Left lung (tissue), 10 donors: ENCODE results near the gene FXR1. TPM values are rescaled to one million over a fixed set of nuclear protein-coding genes. Genes with fewer than 3 reads are reported as not detected.
A peak's percentile ranks its signal among the peaks of the same experiment; 100 is the strongest.

Experiments used
- ATAC-seq: fragments of 200-7000 bp; cut with Tn5 transposase; one replicate; pipeline ENCODE4 v1.9.1; 2020; ENCODE audit warnings: moderate library complexity
- DNase-seq, 4 donors: peaks; one replicate each; pipeline ENCODE4 v3.0.0-alpha.2; 2013 to 2020
- H3K27ac ChIP-seq, 2 donors: fragments of 200-600 bp; sonication (generic) in 1 of 2; one replicate each; pipeline versions ENCODE4 v1.5.0 to v1.8.0; 2020 to 2021
- H3K27me3 ChIP-seq, 2 donors: fragments of 200-600 bp; sonication (generic) in 1 of 2; one replicate each; pipeline versions ENCODE4 v1.5.0 to v1.8.0; 2020 to 2021
- H3K36me3 ChIP-seq, 2 donors: fragments of 200-600 bp; sonication (generic) in 1 of 2; one replicate each; pipeline versions ENCODE4 v1.5.0 to v1.8.0; 2020 to 2021
- H3K4me1 ChIP-seq, 2 donors: fragments of 200-600 bp; one replicate each; pipeline ENCODE4 v1.8.0; 2021
- H3K4me3 ChIP-seq, 2 donors: fragments of 200-600 bp; sonication (generic) in 1 of 2; one replicate each; pipeline versions ENCODE4 v1.5.0 to v1.8.0; 2020 to 2021; ENCODE audit warnings: mild to moderate bottlenecking in 1 of 2
- H3K9me3 ChIP-seq, 2 donors: fragments of 200-600 bp; sonication (generic) in 1 of 2; one replicate each; pipeline versions ENCODE4 v1.5.0 to v1.8.0; 2020 to 2021
- intact Hi-C, 2 donors: fragments of 100-400 bp; cut with DNase I; formaldehyde crosslinking; loops; one replicate each; pipeline versions ENCODE4 v1.11.2 to v1.14.2; 2022
- polyA plus RNA-seq, 6 donors: library from polyadenylated mRNA; unstranded; fragments of 120-200 nt; gene quantifications; one replicate each; pipeline ENCODE4 v1.2.1, GENCODE V29; 2013; ENCODE audit not compliant: insufficient read length in 6 of 6
- total RNA-seq, 2 donors: library from RNA; stranded (reverse); fragmentation: NEBNext Ultra II Directional; extraction: Animal tissue kit (Norgen Biotek cat#: 25700); gene quantifications; one replicate each; pipeline ENCODE4 v1.2.1, GENCODE V29; 2021
- TF ChIP-seq, protein P1 (sequence below), 2 donors: fragments of 200-600 bp; sonication (generic) in 1 of 2; IDR thresholded peaks; one replicate each; pipeline versions ENCODE4 v1.5.0 to v1.8.0; 2021; ENCODE audit warnings: antibody characterized with exemption in 2 of 2
- donor health status: DM: no; HTN: yes; CAD: no.
- donor health status: DM: no; HTN: no; CAD: no.

FXR1 gene
- total and polyA plus RNA-seq, 8 donors, result 100 to 249 (median 206) TPM

- peaks cover 0 to 84% of the 10 kb centered on the region in 2 donors for H3K36me3 ChIP-seq
These were observed 48.6 kb downstream of the FXR1 start for GRCh38 chr3:180961087-180961486.

DNA sequence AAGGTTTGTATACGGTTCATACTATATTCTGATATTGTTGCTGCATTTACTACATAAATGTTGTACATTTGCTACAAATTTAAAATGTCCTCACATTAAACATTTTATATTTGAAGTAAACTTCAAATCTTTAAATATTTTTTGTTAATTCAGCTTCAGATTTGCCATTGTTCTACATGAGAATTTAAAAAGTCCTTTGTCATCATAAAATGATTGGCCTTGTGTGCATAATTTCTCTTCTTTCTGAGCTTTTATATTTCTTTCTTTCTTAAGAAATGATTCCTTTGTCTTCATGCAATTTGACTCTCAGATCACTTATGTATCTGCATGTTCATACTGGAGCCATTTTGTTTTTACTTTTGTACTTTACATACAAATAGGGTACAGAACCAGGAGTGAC, 49.1 kb downstream of the FXR1 start:
- Histone ChIP-seq H3K4me1 (no peaks in the 10 kb centered on the region), H3K36me3 (peaks cover 0 to 80% of the 10 kb centered on the region in 2 donors), H3K27me3 (no peaks in the 10 kb centered on the region), H3K9me3 (no peaks in the 10 kb centered on the region), H3K4me3 (no peak overlapping the region), H3K27ac (no peak overlapping the region)
- intact Hi-C loops, result no loop called here
- DNase-seq, result no peak
- TF ChIP-seq, protein P1, sequence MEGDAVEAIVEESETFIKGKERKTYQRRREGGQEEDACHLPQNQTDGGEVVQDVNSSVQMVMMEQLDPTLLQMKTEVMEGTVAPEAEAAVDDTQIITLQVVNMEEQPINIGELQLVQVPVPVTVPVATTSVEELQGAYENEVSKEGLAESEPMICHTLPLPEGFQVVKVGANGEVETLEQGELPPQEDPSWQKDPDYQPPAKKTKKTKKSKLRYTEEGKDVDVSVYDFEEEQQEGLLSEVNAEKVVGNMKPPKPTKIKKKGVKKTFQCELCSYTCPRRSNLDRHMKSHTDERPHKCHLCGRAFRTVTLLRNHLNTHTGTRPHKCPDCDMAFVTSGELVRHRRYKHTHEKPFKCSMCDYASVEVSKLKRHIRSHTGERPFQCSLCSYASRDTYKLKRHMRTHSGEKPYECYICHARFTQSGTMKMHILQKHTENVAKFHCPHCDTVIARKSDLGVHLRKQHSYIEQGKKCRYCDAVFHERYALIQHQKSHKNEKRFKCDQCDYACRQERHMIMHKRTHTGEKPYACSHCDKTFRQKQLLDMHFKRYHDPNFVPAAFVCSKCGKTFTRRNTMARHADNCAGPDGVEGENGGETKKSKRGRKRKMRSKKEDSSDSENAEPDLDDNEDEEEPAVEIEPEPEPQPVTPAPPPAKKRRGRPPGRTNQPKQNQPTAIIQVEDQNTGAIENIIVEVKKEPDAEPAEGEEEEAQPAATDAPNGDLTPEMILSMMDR (IDR thresholded peaks at IDR 0.05), result no peak
- ATAC-seq, result no peak

More at GRCh38 chr3:180961087-180961486, 48.6 kb downstream of the FXR1 start:
- H3K4me1 ChIP-seq, result no peaks in the 10 kb centered on the region
- no peak for ATAC-seq
- intact Hi-C loops, result no loop called here
- no peaks in the 10 kb centered on the region for H3K9me3 ChIP-seq
- no peak overlapping the region for H3K27ac ChIP-seq
- H3K27me3 ChIP-seq, result no peaks in the 10 kb centered on the region
- DNase-seq, result peak in 1 of 4 donors; percentile 4
- TF ChIP-seq, protein P1 (IDR thresholded peaks at IDR 0.05), result no peak
- H3K4me3 ChIP-seq, result no peak overlapping the region

GRCh38 chr3:180962530-180962929, 50.1 kb downstream of the FXR1 start:
- H3K36me3 ChIP-seq, result peaks cover 0 to 71% of the 10 kb centered on the region in 2 donors

GRCh38 chr3:180970931-180971330, 58.5 kb downstream of the FXR1 start:
- no peak for ATAC-seq
- no peaks in the 10 kb centered on the region for H3K9me3 ChIP-seq
- peaks cover 0 to 49% of the 10 kb centered on the region in 2 donors for H3K36me3 ChIP-seq
- H3K4me3 ChIP-seq, result no peak overlapping the region
- peaks cover 0 to 3% of the 10 kb centered on the region in 2 donors for H3K4me1 ChIP-seq
- H3K27me3 ChIP-seq, result no peaks in the 10 kb centered on the region
- intact Hi-C loops, result no loop called here
- H3K27ac ChIP-seq, result no peak overlapping the region
- TF ChIP-seq, protein P1 (IDR thresholded peaks at IDR 0.05), result no peak
- DNase-seq, result no peak

More at GRCh38 chr3:180962530-180962929, 50.1 kb downstream of the FXR1 start:
- DNase-seq (no peak), ATAC-seq (no peak)
- intact Hi-C loops, result no loop called here
- TF ChIP-seq, protein P1 (IDR thresholded peaks at IDR 0.05), result no peak
- no peaks in the 10 kb centered on the region for H3K9me3 ChIP-seq
- no peak overlapping the region for H3K4me3 ChIP-seq
- no peaks in the 10 kb centered on the region for H3K27me3 ChIP-seq
- no peaks in the 10 kb centered on the region for H3K4me1 ChIP-seq
- no peak overlapping the region for H3K27ac ChIP-seq

GRCh38 chr3:180973543-180973942, 61.1 kb downstream of the FXR1 start:
- Histone ChIP-seq H3K36me3 (peaks cover 0 to 56% of the 10 kb centered on the region in 2 donors), H3K27me3 (no peaks in the 10 kb centered on the region), H3K4me3 (no peak overlapping the region), H3K4me1 (peaks cover 0 to 3% of the 10 kb centered on the region in 2 donors), H3K9me3 (no peaks in the 10 kb centered on the region), H3K27ac (no peak overlapping the region)
- DNase-seq (no peak), ATAC-seq (no peak)
- intact Hi-C loops, result no loop called here
- TF ChIP-seq, protein P1 (IDR thresholded peaks at IDR 0.05), result no peak
